HG03139 (cell line): ENCODE measurements around the gene RPP14.

Experiments used
- ATAC-seq: cut with Tn5 transposase; IDR thresholded peaks from one replicate; pipeline ENCODE4 v1.9.1; 2021; ENCODE audit not compliant: unreplicated experiment

The RPP14 gene

GRCh38 chr3:58353722-58354553 lies 47.9 kb downstream of the RPP14 start:
- ATAC-seq = no peak

- peak; percentile 49 for ATAC-seq
These were observed 49.1 kb downstream of the RPP14 start for GRCh38 chr3:58355179-58355578.

DNA sequence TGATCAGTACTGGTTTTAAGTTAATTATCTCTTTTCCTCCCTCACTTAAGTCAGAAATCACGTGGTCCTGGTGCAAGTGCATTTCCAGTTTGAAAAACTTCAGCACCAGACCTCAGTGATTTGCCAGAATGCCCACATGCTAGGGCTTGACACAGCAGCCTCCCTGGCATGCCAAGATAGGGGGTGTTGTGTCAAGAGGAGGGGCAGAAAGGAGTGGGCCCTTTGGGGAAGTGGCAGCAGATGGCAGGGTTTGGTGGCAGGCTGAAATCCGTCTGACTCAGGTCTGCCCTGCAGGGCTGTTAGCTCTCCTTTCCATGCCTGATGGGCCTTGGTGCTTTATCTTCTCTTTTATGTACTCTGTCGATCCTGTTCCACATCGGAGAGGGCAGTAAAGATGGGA lies 50.0 kb downstream of the RPP14 start:
- no peak for ATAC-seq

GRCh38 chr3:58357402-58357801 lies 51.4 kb downstream of the RPP14 start:
- ATAC-seq = no peak

GRCh38 chr3:58358092-58358491 lies 52.0 kb downstream of the RPP14 start:
- no peak for ATAC-seq

DNA sequence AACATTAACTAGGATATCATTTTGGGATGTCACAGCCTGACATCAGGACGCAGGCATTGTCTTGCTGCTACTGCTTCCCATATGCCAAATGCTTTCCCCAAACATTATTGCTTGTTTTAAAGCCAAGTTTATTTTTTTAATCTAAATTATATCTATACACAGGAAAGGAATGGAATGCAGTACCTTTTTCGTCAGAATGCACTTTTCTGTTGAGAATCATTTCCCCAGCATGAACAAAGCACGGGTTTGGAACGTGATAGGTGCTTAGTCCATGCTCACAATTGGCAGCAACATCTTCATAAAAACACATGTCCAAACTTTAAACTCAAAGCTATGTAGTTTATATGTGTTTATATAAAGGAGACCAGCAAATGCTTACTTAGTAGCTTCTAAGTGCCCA lies 52.8 kb downstream of the RPP14 start:
- ATAC-seq = no peak

GRCh38 chr3:58359621-58360020 lies 53.6 kb downstream of the RPP14 start:
- no peak for ATAC-seq

- no peak for ATAC-seq
These were observed 55.8 kb downstream of the RPP14 start for GRCh38 chr3:58361866-58362265.

DNA sequence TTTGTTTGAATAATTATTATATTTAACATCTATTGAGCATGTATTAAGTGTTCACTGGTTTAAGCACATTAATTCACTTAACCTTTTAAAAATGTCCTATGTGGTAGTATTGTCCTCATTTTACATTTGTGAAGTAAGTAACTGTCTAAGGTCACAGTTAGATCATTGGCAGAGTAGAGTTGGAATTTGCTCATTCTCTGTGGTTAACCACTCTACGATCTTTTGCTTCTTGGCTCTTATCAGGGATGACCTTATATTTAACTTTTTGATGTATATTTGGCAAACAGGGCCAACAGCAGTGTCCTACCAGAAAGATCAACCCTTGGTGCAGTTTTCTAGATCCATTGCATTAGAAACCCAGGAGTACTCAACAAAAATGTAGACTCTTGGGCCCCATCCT lies 60.7 kb downstream of the RPP14 start:
- ATAC-seq = no peak

GRCh38 chr3:58369038-58369437 lies 63.0 kb downstream of the RPP14 start:
- no peak for ATAC-seq
